ENCODE results near the gene COLEC11.
"Not testable (repeated sequence)": the region's sequence is repeated elsewhere in the genome, so short reads cannot be mapped to it uniquely, and the experiment has no call there.

COLEC11 gene

GRCh38 chr2:3610881-3611505 is 16.1 kb downstream of the COLEC11 start:
- H3K4me3 ChIP-seq (replicated peaks; ENCODE audit: low read depth, low read length) = no peak overlapping the region
- no peak for TF ChIP-seq CTCF (IDR thresholded peaks at IDR 0.05; ENCODE audit: low read depth, low read length, missing control alignments)
- DNase-seq (ENCODE audit: extremely low read depth, low read depth) = no peak

- DNase-seq (ENCODE audit: extremely low read depth, low read depth) = no peak
- no peak for TF ChIP-seq CTCF (IDR thresholded peaks at IDR 0.05; ENCODE audit: low read depth, low read length, missing control alignments)
- H3K4me3 ChIP-seq (replicated peaks; ENCODE audit: low read depth, low read length) = no peak overlapping the region
Observed at GRCh38 chr2:3611589-3611988, 16.7 kb downstream of the COLEC11 start.

- TF ChIP-seq CTCF (IDR thresholded peaks at IDR 0.05; ENCODE audit: low read depth, low read length, missing control alignments) = no peak
Observed at GRCh38 chr2:3612639-3613523, 18.0 kb downstream of the COLEC11 start.

GRCh38 chr2:3613524-3613905 is 18.6 kb downstream of the COLEC11 start:
- H3K4me3 ChIP-seq (replicated peaks; ENCODE audit: low read depth, low read length) = no peak overlapping the region
- TF ChIP-seq CTCF (IDR thresholded peaks at IDR 0.05; ENCODE audit: low read depth, low read length, missing control alignments) = no peak
- DNase-seq (ENCODE audit: extremely low read depth, low read depth) = no peak

More at GRCh38 chr2:3612639-3613523, 18.0 kb downstream of the COLEC11 start:
- DNase-seq (ENCODE audit: extremely low read depth, low read depth) = no peak
- H3K4me3 ChIP-seq (replicated peaks; ENCODE audit: low read depth, low read length) = no peak overlapping the region

- not testable (repeated sequence) for H3K4me3 ChIP-seq (replicated peaks; ENCODE audit: low read depth, low read length); DNase-seq (ENCODE audit: extremely low read depth, low read depth)
Observed at GRCh38 chr2:3614743-3615142, 19.8 kb downstream of the COLEC11 start.

- not testable (repeated sequence) for H3K4me3 ChIP-seq (replicated peaks; ENCODE audit: low read depth, low read length); DNase-seq (ENCODE audit: extremely low read depth, low read depth)
Observed at GRCh38 chr2:3615541-3616200, 20.8 kb downstream of the COLEC11 start.

- not testable (repeated sequence) for H3K4me3 ChIP-seq (replicated peaks; ENCODE audit: low read depth, low read length); DNase-seq (ENCODE audit: extremely low read depth, low read depth)
Observed at GRCh38 chr2:3616435-3617197, 21.7 kb downstream of the COLEC11 start.
